Mammary epithelial cell (primary cell): Measurements from ENCODE around the gene TBX19.

Experiments used
- CTCF ChIP-seq, 2 donors: IDR thresholded peaks in 1 of 2; conservative IDR thresholded peaks in 1 of 2; 2 replicates each; pipeline ENCODE4 v1.5.1; 2011 to 2012; ENCODE audit warnings: inconsistent platforms in 2 of 2, low read length in 2 of 2, mild to moderate bottlenecking in 2 of 2, control low read depth in 1 of 2, low read depth in 1 of 2; ENCODE audit not compliant: insufficient read depth in 1 of 2; ENCODE audit errors: extremely low read depth in 1 of 2
- EZH2 ChIP-seq: IDR thresholded peaks from 2 replicates; pipeline ENCODE4 v1.6.1; 2012; ENCODE audit warnings: low read length, inconsistent platforms, borderline replicate concordance

DNA sequence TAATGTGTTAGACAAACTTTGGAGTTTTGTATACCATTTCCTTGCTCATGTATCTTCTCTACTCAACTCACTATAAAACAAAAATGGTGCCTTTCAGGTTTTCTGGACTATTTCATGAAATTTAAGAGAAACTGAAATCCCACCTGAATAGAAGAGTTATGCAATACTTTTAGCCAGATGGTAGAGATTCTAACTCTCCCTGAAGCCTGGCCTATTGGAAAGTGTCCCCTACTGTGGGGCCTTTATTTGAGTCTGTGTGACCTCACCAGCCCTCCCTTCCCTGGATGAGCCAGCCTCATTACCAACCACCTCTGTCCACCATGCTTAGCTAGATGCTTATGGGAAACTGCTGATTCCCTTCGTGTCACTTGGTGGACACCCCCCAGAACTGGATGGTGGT is 35.5 kb downstream of the TBX19 start:
- TF ChIP-seq CTCF (conservative IDR thresholded peaks at IDR 0.05 in 1 of 2, IDR thresholded peaks at IDR 0.05 in 1 of 2; ENCODE audit: extremely low read depth in 1 of 2, insufficient read depth in 1 of 2, low read depth in 1 of 2, low read length in 2 of 2) (no peak), EZH2 (no peak)
